Testis (tissue), 2 donors: Measurements from ENCODE around the gene PAPOLA.

Source experiments
- POLR2A ChIP-seq: fragments of 450-650 bp; IDR thresholded peaks from one replicate; pipeline ENCODE4 v1.6.1; 2017; ENCODE audit warnings: antibody characterized with exemption, mild to moderate bottlenecking, moderate library complexity
- TF ChIP-seq, protein P1 (sequence below), 3 experiments: fragments of 450-650 bp in 2 of 3; fragments of 200-600 bp in 1 of 3; sonication (generic) in 1 of 3; IDR thresholded peaks; one replicate each; pipeline ENCODE4 v1.5.1; 2016 to 2019; ENCODE audit warnings: antibody characterized with exemption in 3 of 3, mild to moderate bottlenecking in 2 of 3, moderate library complexity in 1 of 3

DNA sequence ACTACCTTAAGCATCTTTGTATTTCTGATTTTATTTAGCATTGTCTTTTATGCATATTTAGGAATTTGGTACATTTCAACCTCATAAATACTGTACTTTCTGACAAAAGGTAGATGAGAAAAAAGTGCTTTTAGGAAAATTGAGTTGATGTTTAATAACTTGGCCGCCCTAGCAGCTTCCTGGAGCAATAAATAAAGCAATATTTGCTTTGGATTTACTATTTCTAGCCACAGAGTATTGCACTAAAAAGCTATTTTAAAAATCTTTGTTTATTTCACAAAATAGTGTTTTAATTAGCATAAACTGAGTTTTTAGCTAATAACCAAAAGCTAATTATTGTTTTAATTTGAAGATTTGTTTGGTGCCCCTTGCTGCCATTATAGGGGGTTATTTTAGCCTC lies 9.5 kb downstream of the PAPOLA start:
- TF ChIP-seq, protein P1, sequence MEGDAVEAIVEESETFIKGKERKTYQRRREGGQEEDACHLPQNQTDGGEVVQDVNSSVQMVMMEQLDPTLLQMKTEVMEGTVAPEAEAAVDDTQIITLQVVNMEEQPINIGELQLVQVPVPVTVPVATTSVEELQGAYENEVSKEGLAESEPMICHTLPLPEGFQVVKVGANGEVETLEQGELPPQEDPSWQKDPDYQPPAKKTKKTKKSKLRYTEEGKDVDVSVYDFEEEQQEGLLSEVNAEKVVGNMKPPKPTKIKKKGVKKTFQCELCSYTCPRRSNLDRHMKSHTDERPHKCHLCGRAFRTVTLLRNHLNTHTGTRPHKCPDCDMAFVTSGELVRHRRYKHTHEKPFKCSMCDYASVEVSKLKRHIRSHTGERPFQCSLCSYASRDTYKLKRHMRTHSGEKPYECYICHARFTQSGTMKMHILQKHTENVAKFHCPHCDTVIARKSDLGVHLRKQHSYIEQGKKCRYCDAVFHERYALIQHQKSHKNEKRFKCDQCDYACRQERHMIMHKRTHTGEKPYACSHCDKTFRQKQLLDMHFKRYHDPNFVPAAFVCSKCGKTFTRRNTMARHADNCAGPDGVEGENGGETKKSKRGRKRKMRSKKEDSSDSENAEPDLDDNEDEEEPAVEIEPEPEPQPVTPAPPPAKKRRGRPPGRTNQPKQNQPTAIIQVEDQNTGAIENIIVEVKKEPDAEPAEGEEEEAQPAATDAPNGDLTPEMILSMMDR (IDR thresholded peaks at IDR 0.05), result no peak
- no peak for TF ChIP-seq POLR2A
